Spleen (tissue), 3 donors: ENCODE results near the gene SH3BGR.

ENCODE experiments used
- POLR2A ChIP-seq, 3 donors: fragments of 450-650 bp; IDR thresholded peaks; one replicate each; pipeline ENCODE4 v1.5.1; 2017; ENCODE audit warnings: antibody characterized with exemption in 3 of 3, mild to moderate bottlenecking in 1 of 3
- POLR2AphosphoS5 ChIP-seq, 3 donors: sonication (generic); formaldehyde crosslinking; IDR thresholded peaks; one replicate each; pipeline ENCODE4 v1.5.1; 2017; ENCODE audit warnings: antibody characterized with exemption in 3 of 3

GRCh38 chr21:39480271-39480670 is 28.5 kb downstream of the SH3BGR start:
- TF ChIP-seq POLR2AphosphoS5 (IDR thresholded peaks at IDR 0.05), result no peak
- TF ChIP-seq POLR2A (IDR thresholded peaks at IDR 0.05), result no peak
